Thoracic aorta (tissue), 2 donors: ENCODE measurements around the gene HP. TPM values are rescaled to one million over a fixed set of nuclear protein-coding genes. Genes with fewer than 3 reads are reported as not detected.

Experiments used
- ATAC-seq: fragments of 150-250 bp; one replicate; pipeline ENCODE4 v1.8.0; 2017; ENCODE audit warnings: low read depth; ENCODE audit not compliant: insufficient number of reproducible peaks, low FRiP score
- DNase-seq: peaks from one replicate; pipeline ENCODE4 v3.0.0-alpha.2; 2020; ENCODE audit warnings: low spot score
- H3K27ac ChIP-seq, 2 donors: fragments of 200-600 bp; sonication (generic); 1 replicate in 1 of 2; 2 replicates in 1 of 2; pipeline ENCODE4 v1.5.1; 2016; ENCODE audit warnings: mild to moderate bottlenecking in 2 of 2, moderate library complexity in 2 of 2
- H3K27me3 ChIP-seq: fragments of 200-600 bp; sonication (generic); replicated peaks from 2 replicates; pipeline ENCODE4 v1.6.0; 2016; ENCODE audit warnings: mild to moderate bottlenecking; ENCODE audit not compliant: insufficient read depth
- H3K36me3 ChIP-seq: fragments of 200-600 bp; sonication (generic); one replicate; pipeline ENCODE4 v1.5.1; 2016
- H3K4me1 ChIP-seq, 2 donors: fragments of 200-600 bp; sonication (generic); 1 replicate in 1 of 2; 2 replicates in 1 of 2; pipeline versions ENCODE4 v1.5.1 to v1.6.0; 2016; ENCODE audit warnings: low read depth in 2 of 2, mild to moderate bottlenecking in 1 of 2; ENCODE audit not compliant: control insufficient read depth in 1 of 2
- H3K4me3 ChIP-seq: fragments of 200-600 bp; sonication (generic); 2 replicates; pipeline ENCODE4 v1.5.1; 2016; ENCODE audit warnings: mild to moderate bottlenecking
- H3K9me3 ChIP-seq: fragments of 200-600 bp; sonication (generic); 2 replicates; pipeline ENCODE4 v1.5.1; 2016
- CTCF ChIP-seq: fragments of 200-600 bp; sonication (generic); IDR thresholded peaks from one replicate; pipeline ENCODE4 v1.5.1; 2019; ENCODE audit warnings: antibody characterized with exemption
- total RNA-seq, 2 donors: library from RNA; depleted of rRNA; stranded (reverse); fragments of >200 nt; gene quantifications; one replicate each; pipeline versions ENCODE4 v1.1.0 to v1.2.3, GENCODE V29; 2016

The HP gene
- total RNA-seq, 2 donors from 2014 or later: 5.7 to 10.8 TPM

- TF ChIP-seq CTCF: no peak
- ATAC-seq: no peak
- Histone ChIP-seq H3K27ac (no peak overlapping the region), H3K27me3 (no peaks in the 10 kb centered on the region), H3K36me3 (peaks cover 24% of the 10 kb centered on the region), H3K9me3 (no peaks in the 10 kb centered on the region), H3K4me3 (no peak overlapping the region), H3K4me1 (no peaks in the 10 kb centered on the region)
- no peak for DNase-seq
Observed at GRCh38 chr16:72021043-72021442, 33.3 kb upstream of the HP start.

- DNase-seq (no peak), ATAC-seq (no peak)
- Histone ChIP-seq H3K36me3 (peaks cover 24% of the 10 kb centered on the region), H3K27ac (no peak overlapping the region), H3K9me3 (no peaks in the 10 kb centered on the region), H3K4me1 (no peaks in the 10 kb centered on the region), H3K4me3 (no peak overlapping the region), H3K27me3 (no peaks in the 10 kb centered on the region)
- no peak for TF ChIP-seq CTCF
Observed at GRCh38 chr16:72022127-72022526, 32.2 kb upstream of the HP start.

GRCh38 chr16:72023962-72024361, 30.3 kb upstream of the HP start:
- Histone ChIP-seq H3K4me1 (no peaks in the 10 kb centered on the region), H3K27me3 (no peaks in the 10 kb centered on the region), H3K36me3 (peaks cover 22% of the 10 kb centered on the region), H3K4me3 (no peak overlapping the region), H3K9me3 (no peaks in the 10 kb centered on the region), H3K27ac (no peak overlapping the region)
- no peak for TF ChIP-seq CTCF
- ATAC-seq: no peak
- no peak for DNase-seq

GRCh38 chr16:72024862-72025382, 29.4 kb upstream of the HP start:
- peaks cover 16% of the 10 kb centered on the region for H3K36me3 ChIP-seq
- no peak overlapping the region for H3K4me3 ChIP-seq
- no peak for TF ChIP-seq CTCF
- H3K9me3 ChIP-seq: no peaks in the 10 kb centered on the region
- H3K27ac ChIP-seq: no peak overlapping the region
- ATAC-seq: no peak
- no peaks in the 10 kb centered on the region for H3K27me3 ChIP-seq
- H3K4me1 ChIP-seq: no peaks in the 10 kb centered on the region
- DNase-seq: no peak

- peaks cover 16% of the 10 kb centered on the region for H3K36me3 ChIP-seq
- TF ChIP-seq CTCF: no peak
- no peak for ATAC-seq
- H3K4me3 ChIP-seq: no peak overlapping the region
- no peak for DNase-seq
- no peaks in the 10 kb centered on the region for H3K27me3 ChIP-seq
- H3K27ac ChIP-seq: no peak overlapping the region
- no peaks in the 10 kb centered on the region for H3K4me1 ChIP-seq
- no peaks in the 10 kb centered on the region for H3K9me3 ChIP-seq
Observed at GRCh38 chr16:72025404-72026114, 28.7 kb upstream of the HP start.
